A549 (cell line): ENCODE data around the gene PI4KA. TPM values are rescaled to one million over a fixed set of nuclear protein-coding genes. Genes with fewer than 3 reads are reported as not detected.

Experiments used
- ATAC-seq, 2 experiments: fragments of 200-7000 bp in 1 of 2; fragments of >200 bp in 1 of 2; cut with Nextera tagmentation in 1 of 2; cut with Tn5 transposase in 1 of 2; 3 replicates each; pipeline versions ENCODE4 v1.8.0 to v1.9.1; 2018 to 2020; ENCODE audit warnings: mild to moderate bottlenecking in 1 of 2, moderate library complexity in 1 of 2
- CTCF ChIA-PET: fragments of 300-600 bp; sonication (Branson Sonifier 250); formaldehyde crosslinking; extraction: SDS; loops from one replicate; lab custom pipeline; 2021; ENCODE audit warnings: antibody characterized with exemption, inconsistent platforms; lab: Yijun Ruan, JAX
- POLR2A ChIA-PET: fragments of 350-600 bp; formaldehyde crosslinking; extraction: SDS; loops from one replicate; lab custom pipeline; 2021; ENCODE audit warnings: antibody characterized with exemption, inconsistent platforms; lab: Yijun Ruan, JAX
- DNase-seq, 2 experiments: peaks; one replicate each; pipeline versions ENCODE4 v3.0.0 to v3.0.0-alpha.2; 2011 to 2016; ENCODE audit warnings: low read depth in 1 of 2, low spot score in 1 of 2
- FAIRE-seq: peaks from 2 replicates; lab custom pipeline; 2011; peaks lifted over from hg19 to GRCh38; lab: Jason Lieb, UNC
- H3K27ac ChIP-seq, 2 experiments: fragments of >200 bp; sonication (Bioruptor Twin); formaldehyde crosslinking; 3 replicates each; pipeline ENCODE4 v1.5.1; 2016 to 2017
- H3K4me1 ChIP-seq: fragments of >200 bp; sonication (Bioruptor Twin); formaldehyde crosslinking; 3 replicates; pipeline ENCODE4 v1.6.1; 2016
- H3K4me2 ChIP-seq: fragments of >200 bp; sonication (Bioruptor Twin); formaldehyde crosslinking; 3 replicates; pipeline ENCODE4 v1.6.1; 2016
- H3K4me3 ChIP-seq: fragments of >200 bp; sonication (Bioruptor Twin); formaldehyde crosslinking; 3 replicates; pipeline ENCODE4 v1.5.1; 2016
- H3K9me3 ChIP-seq: fragments of >200 bp; sonication (Bioruptor Twin); formaldehyde crosslinking; 3 replicates; pipeline ENCODE4 v1.6.1; 2016
- ATOH8 ChIP-seq: fragments of 250-450 bp; sonication (Bioruptor Pico); IDR thresholded peaks from 2 replicates; pipeline ENCODE4 v1.5.0; 2020; ENCODE audit warnings: low read depth, mild to moderate bottlenecking, moderate library complexity
- BHLHE40 ChIP-seq: IDR thresholded peaks from 2 replicates; pipeline ENCODE4 v1.6.1; 2012; ENCODE audit warnings: low read depth, low read length, inconsistent platforms
- CEBPB ChIP-seq, 2 experiments: fragments of >200 bp in 1 of 2; sonication (Bioruptor Twin) in 1 of 2; formaldehyde crosslinking in 1 of 2; IDR thresholded peaks; 2 replicates each; pipeline ENCODE4 v1.6.1; 2012 to 2016
- CHD4 ChIP-seq: fragments of 200-600 bp; sonication (generic); IDR thresholded peaks from 2 replicates; pipeline ENCODE4 v1.6.1; 2016; ENCODE audit warnings: antibody characterized with exemption, mild to moderate bottlenecking, borderline replicate concordance
- CTCF ChIP-seq: fragments of >200 bp; sonication (Bioruptor Twin); formaldehyde crosslinking; IDR thresholded peaks from 3 replicates; pipeline ENCODE4 v1.5.1; 2016
- EHF ChIP-seq: fragments of 250-450 bp; sonication (Bioruptor Pico); IDR thresholded peaks from 2 replicates; pipeline ENCODE4 v1.5.0; 2020; ENCODE audit warnings: mild to moderate bottlenecking
- ELK1 ChIP-seq: fragments of 150-350 bp; IDR thresholded peaks from 2 replicates; pipeline ENCODE4 v1.6.1; 2014; ENCODE audit warnings: low read depth, mild to moderate bottlenecking, low read length
- HOXA7 ChIP-seq: fragments of 250-450 bp; sonication (Bioruptor Pico); IDR thresholded peaks from 2 replicates; pipeline ENCODE4 v1.5.0; 2020; ENCODE audit warnings: mild to moderate bottlenecking, moderate library complexity
- JUNB ChIP-seq: fragments of >200 bp; sonication (Bioruptor Twin); formaldehyde crosslinking; IDR thresholded peaks from 2 replicates; pipeline ENCODE4 v1.6.1; 2016
- MAX ChIP-seq: IDR thresholded peaks from 2 replicates; pipeline ENCODE4 v1.6.1; 2012
- MYC ChIP-seq: IDR thresholded peaks from 2 replicates; pipeline ENCODE4 v1.6.1; 2012; ENCODE audit warnings: mild to moderate bottlenecking, inconsistent platforms, low read length, improper control_type of control experiment, borderline replicate concordance
- NFE2L2 ChIP-seq: fragments of 150-350 bp; conservative IDR thresholded peaks from 2 replicates; pipeline ENCODE4 v1.6.1; 2014; ENCODE audit warnings: low read length
- NPAS2 ChIP-seq: fragments of 250-450 bp; sonication (Bioruptor Pico); IDR thresholded peaks from 2 replicates; pipeline ENCODE4 v1.8.0; 2022; ENCODE audit warnings: mild to moderate bottlenecking, moderate library complexity, borderline replicate concordance
- NR3C1 ChIP-seq: fragments of >200 bp; sonication (Bioruptor Twin); formaldehyde crosslinking; IDR thresholded peaks from 3 replicates; pipeline ENCODE4 v1.6.1; 2017
- PHF8 ChIP-seq: fragments of 200-600 bp; sonication (generic); IDR thresholded peaks from 2 replicates; pipeline ENCODE4 v1.6.1; 2016; ENCODE audit warnings: low read depth, mild to moderate bottlenecking, antibody characterized with exemption, moderate library complexity, borderline replicate concordance
- POLR2AphosphoS2 ChIP-seq: conservative IDR thresholded peaks from 2 replicates; pipeline ENCODE4 v1.6.1; 2012; ENCODE audit warnings: low read length, improper control_type of control experiment, inconsistent platforms
- RAD21 ChIP-seq, 2 experiments: fragments of >200 bp in 1 of 2; sonication (Bioruptor Twin) in 1 of 2; formaldehyde crosslinking in 1 of 2; IDR thresholded peaks in 1 of 2; conservative IDR thresholded peaks in 1 of 2; 2 replicates in 1 of 2; 3 replicates in 1 of 2; pipeline ENCODE4 v1.6.1; 2012 to 2018; ENCODE audit warnings: inconsistent platforms in 1 of 2
- RARB ChIP-seq: fragments of 250-450 bp; sonication (Bioruptor Pico); IDR thresholded peaks from 2 replicates; pipeline ENCODE4 v1.8.0; 2021; ENCODE audit warnings: mild to moderate bottlenecking, moderate library complexity
- RFX5 ChIP-seq: fragments of 450-650 bp; IDR thresholded peaks from 2 replicates; pipeline ENCODE4 v1.7.1; 2014; ENCODE audit warnings: antibody characterized with exemption, mild to moderate bottlenecking, moderate library complexity
- RNF2 ChIP-seq: fragments of 200-600 bp; sonication (generic); IDR thresholded peaks from 2 replicates; pipeline ENCODE4 v1.6.1; 2016; ENCODE audit warnings: low read depth, mild to moderate bottlenecking, antibody characterized with exemption, moderate library complexity, borderline replicate concordance
- TFCP2L1 ChIP-seq: fragments of 250-450 bp; sonication (Bioruptor Pico); IDR thresholded peaks from 2 replicates; pipeline ENCODE4 v1.5.0; 2021; ENCODE audit warnings: mild to moderate bottlenecking
- TP53 ChIP-seq: fragments of 250-450 bp; sonication (Bioruptor Pico); IDR thresholded peaks from 2 replicates; pipeline ENCODE4 v1.5.0; 2021; ENCODE audit warnings: mild to moderate bottlenecking, moderate library complexity
- USF2 ChIP-seq: fragments of 450-650 bp; IDR thresholded peaks from 2 replicates; pipeline ENCODE4 v1.6.1; 2014; ENCODE audit warnings: antibody characterized with exemption
- ZFP36 ChIP-seq: fragments of 450-650 bp; IDR thresholded peaks from 2 replicates; pipeline ENCODE4 v1.6.1; 2014; ENCODE audit warnings: borderline replicate concordance; ENCODE audit not compliant: partially characterized antibody
- WGBS: methylation state at CpG from one replicate; pipeline ENCODE4 v1.1.6; 2017; ENCODE audit errors: missing lambda C conversion rate; 5-methylcytosine and 5-hydroxymethylcytosine counted together
- polyA plus RNA-seq, 4 experiments: library from polyadenylated mRNA; depleted of rRNA in 3 of 4; stranded (reverse); fragments of >200 nt; fragmentation: RNase III in 1 of 4; extraction: RNeasy Plus Mini Kit Qiagen cat#74134 plus additional on column Dnase treatment in 1 of 4; gene quantifications; 2 replicates in 3 of 4; 3 replicates in 1 of 4; pipeline ENCODE4 v1.2.3, GENCODE V29; 2011 to 2017

Gene PI4KA
- polyA plus RNA-seq, 2 of the 4 experiments (the other 2 are of a cell fraction) = 14.4 to 21.3 TPM

GRCh38 chr22:20777420-20778177 lies 81.0 kb downstream of the PI4KA start (continued):
- no peak for TF ChIP-seq USF2
- no peak for TF ChIP-seq TFCP2L1 (CRISPR knock-in tag)
- no peak for TF ChIP-seq HOXA7
- TF ChIP-seq MYC = no peak
- no peak; the same call in 1 of the 2 replicates for TF ChIP-seq JUNB
- TF ChIP-seq NFE2L2 = no peak
- TF ChIP-seq RNF2 = no peak
- TF ChIP-seq ELK1 = no peak
- no peak for TF ChIP-seq RFX5
- TF ChIP-seq ZFP36 = no peak
- no peak for TF ChIP-seq EHF (CRISPR knock-in tag)
- TF ChIP-seq TP53 (CRISPR knock-in tag) = no peak
- TF ChIP-seq NPAS2 (CRISPR knock-in tag) = no peak

GRCh38 chr22:20776624-20777405 lies 81.8 kb downstream of the PI4KA start:
- H3K9me3 ChIP-seq = no peaks in the 10 kb centered on the region
- FAIRE-seq (no peak), ATAC-seq (no peak), DNase-seq (no peak)
- ChIA-PET CTCF (interaction anchor here (1.1 to 1.5 kb wide), 4 partner anchors 11 to 109 kb away, joined by 3 to 9 read pairs (median 4); no protein-coding TSS in a partner anchor), POLR2A (no interaction called here)
- H3K4me2 ChIP-seq = peak overlapping the region; percentile 49; the same call in 2 of the 3 replicates
- H3K4me1 ChIP-seq = peaks cover 24% of the 10 kb centered on the region
- peak overlapping the region; percentile 53 to 83; a peak in 4 of 6 replicates for H3K27ac ChIP-seq
- 85% methylated on average over 17 of the region's 17 CpGs for WGBS
- TF ChIP-seq MAX (no peak), USF2 (no peak), POLR2AphosphoS2 (no peak), ATOH8 (CRISPR knock-in tag) (no peak), NFE2L2 (no peak), CTCF (no peak), RAD21 (conservative IDR thresholded peaks at IDR 0.05 in 1 of 2, IDR thresholded peaks at IDR 0.05 in 1 of 2) (no peak), RNF2 (no peak), PHF8 (no peak), CEBPB (IDR thresholded peaks at IDR 0.05) (no peak), BHLHE40 (no peak), NR3C1 (no peak), CHD4 (no peak), RARB (no peak)
- H3K4me3 ChIP-seq = no peak overlapping the region
